DOHH2 (cell line): ENCODE measurements around the gene SPTBN4.

Experiments
- EZH2phosphoT487 ChIP-seq: fragments of 200-600 bp; sonication (generic); IDR thresholded peaks from 2 replicates; pipeline ENCODE4 v1.6.1; 2017; ENCODE audit warnings: borderline replicate concordance, mild to moderate bottlenecking, antibody characterized with exemption, low read length, moderate library complexity, mixed read lengths
- TF ChIP-seq, protein P1 (sequence below): fragments of 200-600 bp; sonication (generic); IDR thresholded peaks from one replicate; pipeline ENCODE4 v1.5.1; 2014; ENCODE audit warnings: antibody characterized with exemption, mild to moderate bottlenecking, low read depth, low read length; ENCODE audit not compliant: poor library complexity, severe bottlenecking

DNA sequence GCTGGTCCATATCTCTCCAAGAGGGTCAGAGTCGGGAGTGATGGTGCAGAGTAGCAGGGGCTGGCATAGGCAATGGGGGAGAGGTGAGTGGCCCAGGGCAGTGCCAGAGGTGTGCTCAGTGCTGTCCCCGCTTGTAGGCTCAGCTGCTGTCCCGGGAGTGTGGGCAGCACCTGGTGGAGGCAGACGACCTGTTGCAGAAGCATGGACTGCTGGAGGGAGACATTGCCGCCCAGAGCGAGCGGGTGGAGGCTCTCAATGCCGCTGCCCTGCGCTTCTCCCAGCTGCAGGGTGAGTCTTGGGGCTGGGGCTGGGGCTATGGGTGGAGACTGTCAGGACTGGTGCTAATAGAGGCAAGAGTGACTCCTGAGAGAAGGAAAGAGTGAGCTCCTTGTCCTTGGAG lies 39.3 kb downstream of the SPTBN4 start:
- TF ChIP-seq, protein P1, sequence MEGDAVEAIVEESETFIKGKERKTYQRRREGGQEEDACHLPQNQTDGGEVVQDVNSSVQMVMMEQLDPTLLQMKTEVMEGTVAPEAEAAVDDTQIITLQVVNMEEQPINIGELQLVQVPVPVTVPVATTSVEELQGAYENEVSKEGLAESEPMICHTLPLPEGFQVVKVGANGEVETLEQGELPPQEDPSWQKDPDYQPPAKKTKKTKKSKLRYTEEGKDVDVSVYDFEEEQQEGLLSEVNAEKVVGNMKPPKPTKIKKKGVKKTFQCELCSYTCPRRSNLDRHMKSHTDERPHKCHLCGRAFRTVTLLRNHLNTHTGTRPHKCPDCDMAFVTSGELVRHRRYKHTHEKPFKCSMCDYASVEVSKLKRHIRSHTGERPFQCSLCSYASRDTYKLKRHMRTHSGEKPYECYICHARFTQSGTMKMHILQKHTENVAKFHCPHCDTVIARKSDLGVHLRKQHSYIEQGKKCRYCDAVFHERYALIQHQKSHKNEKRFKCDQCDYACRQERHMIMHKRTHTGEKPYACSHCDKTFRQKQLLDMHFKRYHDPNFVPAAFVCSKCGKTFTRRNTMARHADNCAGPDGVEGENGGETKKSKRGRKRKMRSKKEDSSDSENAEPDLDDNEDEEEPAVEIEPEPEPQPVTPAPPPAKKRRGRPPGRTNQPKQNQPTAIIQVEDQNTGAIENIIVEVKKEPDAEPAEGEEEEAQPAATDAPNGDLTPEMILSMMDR = no peak
- TF ChIP-seq EZH2phosphoT487 = no peak
